SK-N-SH treated with all-trans-retinoic acid at 6 μM for 48 hours (cell line): Measurements from ENCODE around the gene CLSTN2.

Source experiments
- ATAC-seq: fragments of 200-7000 bp; cut with Tn5 transposase; 3 replicates; pipeline ENCODE4 v1.9.1; 2020; ENCODE audit warnings: mild to moderate bottlenecking, moderate library complexity
- ARNTL ChIP-seq: fragments of 450-650 bp; formaldehyde crosslinking; IDR thresholded peaks from 2 replicates; pipeline ENCODE4 v1.5.0; 2020; ENCODE audit warnings: low read depth, mild to moderate bottlenecking, moderate library complexity, borderline replicate concordance
- CSDC2 ChIP-seq: fragments of 250-450 bp; sonication (Bioruptor Pico); IDR thresholded peaks from 2 replicates; pipeline ENCODE4 v1.5.0; 2020; ENCODE audit warnings: mild to moderate bottlenecking, moderate library complexity
- GLIS3 ChIP-seq: fragments of 250-450 bp; sonication (Bioruptor Pico); IDR thresholded peaks from 2 replicates; pipeline ENCODE4 v1.5.0; 2020; ENCODE audit warnings: mild to moderate bottlenecking, moderate library complexity
- ISL1 ChIP-seq: fragments of 250-450 bp; sonication (Bioruptor Pico); IDR thresholded peaks from 2 replicates; pipeline ENCODE4 v2.1.2; 2022; ENCODE audit warnings: mild to moderate bottlenecking, moderate library complexity
- PATZ1 ChIP-seq: fragments of 250-450 bp; sonication (Bioruptor Pico); IDR thresholded peaks from 2 replicates; pipeline ENCODE4 v1.8.0; 2020; ENCODE audit warnings: mild to moderate bottlenecking, moderate library complexity, borderline replicate concordance
- PPARA ChIP-seq: fragments of 250-450 bp; sonication (Bioruptor Pico); IDR thresholded peaks from 2 replicates; pipeline ENCODE4 v1.5.0; 2020; ENCODE audit warnings: mild to moderate bottlenecking, borderline replicate concordance
- RARB ChIP-seq: fragments of 250-450 bp; sonication (Bioruptor Pico); IDR thresholded peaks from 2 replicates; pipeline ENCODE4 v1.8.0; 2021; ENCODE audit warnings: mild to moderate bottlenecking, moderate library complexity
- SNAI2 ChIP-seq: fragments of 250-450 bp; sonication (Bioruptor Pico); IDR thresholded peaks from 2 replicates; pipeline ENCODE4 v1.5.0; 2020; ENCODE audit warnings: mild to moderate bottlenecking, moderate library complexity
- TCF4 ChIP-seq: fragments of 250-450 bp; sonication (Bioruptor Pico); IDR thresholded peaks from 2 replicates; pipeline ENCODE4 v1.8.0; 2021; ENCODE audit warnings: mild to moderate bottlenecking, moderate library complexity, borderline replicate concordance
- TOX ChIP-seq: fragments of 250-450 bp; sonication (Bioruptor Pico); IDR thresholded peaks from 2 replicates; pipeline ENCODE4 v1.8.0; 2021; ENCODE audit warnings: mild to moderate bottlenecking, moderate library complexity, borderline replicate concordance
- TSHZ2 ChIP-seq: fragments of 250-450 bp; sonication (Bioruptor Pico); IDR thresholded peaks from 2 replicates; pipeline ENCODE4 v1.5.0; 2020; ENCODE audit warnings: mild to moderate bottlenecking, moderate library complexity
- ZC3H10 ChIP-seq: fragments of 250-450 bp; sonication (Bioruptor Pico); IDR thresholded peaks from 2 replicates; pipeline ENCODE4 v1.5.1; 2021; ENCODE audit warnings: mild to moderate bottlenecking, moderate library complexity
- ZFP3 ChIP-seq: fragments of 250-450 bp; sonication (Bioruptor Pico); IDR thresholded peaks from 2 replicates; pipeline ENCODE4 v1.5.0; 2020; ENCODE audit warnings: mild to moderate bottlenecking, moderate library complexity
- ZFP30 ChIP-seq: fragments of 450-650 bp; formaldehyde crosslinking; IDR thresholded peaks from 2 replicates; pipeline ENCODE4 v1.5.0; 2022; ENCODE audit warnings: mild to moderate bottlenecking, moderate library complexity
- ZNF565 ChIP-seq: fragments of 450-650 bp; formaldehyde crosslinking; conservative IDR thresholded peaks from 2 replicates; pipeline ENCODE4 v1.5.0; 2020; ENCODE audit warnings: low read depth, mild to moderate bottlenecking, moderate library complexity
- ZNF70 ChIP-seq: fragments of 450-650 bp; formaldehyde crosslinking; IDR thresholded peaks from 2 replicates; pipeline ENCODE4 v1.5.0; 2020; ENCODE audit warnings: mild to moderate bottlenecking, moderate library complexity
- ZNF8 ChIP-seq: fragments of 450-650 bp; formaldehyde crosslinking; IDR thresholded peaks from 2 replicates; pipeline ENCODE4 v1.5.0; 2020; ENCODE audit warnings: mild to moderate bottlenecking, moderate library complexity
- TF ChIP-seq, protein P1 (sequence below): fragments of 250-450 bp; sonication (Bioruptor Pico); IDR thresholded peaks from 2 replicates; pipeline ENCODE4 v1.5.1; 2020; ENCODE audit warnings: low read depth, mild to moderate bottlenecking, moderate library complexity

The CLSTN2 gene

DNA sequence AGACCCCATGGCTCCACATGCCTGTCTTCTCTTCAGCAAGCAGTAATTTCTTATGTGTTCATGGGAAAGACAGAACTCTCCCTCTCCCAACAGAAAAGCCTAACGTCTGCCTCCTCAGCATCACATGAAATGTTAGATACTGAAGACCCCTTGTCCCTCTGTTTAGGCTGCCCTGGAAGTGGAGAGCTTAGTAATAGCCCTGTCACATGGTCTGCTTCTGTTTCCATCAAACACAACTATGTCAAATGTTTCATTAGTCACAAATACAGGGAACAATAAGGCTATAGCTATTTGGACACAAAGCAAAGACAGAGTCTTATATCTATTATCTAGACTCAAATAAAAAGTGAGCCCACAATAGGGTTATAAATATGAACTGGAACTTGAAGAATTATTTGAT is 552.6 kb downstream of the CLSTN2 start:
- TF ChIP-seq, protein P1, sequence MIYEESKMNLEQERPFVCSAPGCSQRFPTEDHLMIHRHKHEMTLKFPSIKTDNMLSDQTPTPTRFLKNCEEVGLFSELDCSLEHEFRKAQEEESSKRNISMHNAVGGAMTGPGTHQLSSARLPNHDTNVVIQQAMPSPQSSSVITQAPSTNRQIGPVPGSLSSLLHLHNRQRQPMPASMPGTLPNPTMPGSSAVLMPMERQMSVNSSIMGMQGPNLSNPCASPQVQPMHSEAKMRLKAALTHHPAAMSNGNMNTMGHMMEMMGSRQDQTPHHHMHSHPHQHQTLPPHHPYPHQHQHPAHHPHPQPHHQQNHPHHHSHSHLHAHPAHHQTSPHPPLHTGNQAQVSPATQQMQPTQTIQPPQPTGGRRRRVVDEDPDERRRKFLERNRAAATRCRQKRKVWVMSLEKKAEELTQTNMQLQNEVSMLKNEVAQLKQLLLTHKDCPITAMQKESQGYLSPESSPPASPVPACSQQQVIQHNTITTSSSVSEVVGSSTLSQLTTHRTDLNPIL (CRISPR knock-in tag) = no peak
- ATAC-seq = no peak

- TF ChIP-seq GLIS3 (CRISPR knock-in tag) (no peak), ZNF565 (CRISPR knock-in tag) (no peak), CSDC2 (CRISPR knock-in tag) (no peak), TCF4 (no peak), ARNTL (no peak), ZFP3 (no peak), ISL1 (CRISPR knock-in tag) (no peak), ZFP30 (CRISPR knock-in tag) (no peak), RARB (CRISPR knock-in tag) (no peak), SNAI2 (CRISPR knock-in tag) (no peak), ZNF70 (CRISPR knock-in tag) (no peak), PPARA (CRISPR knock-in tag) (no peak), ZC3H10 (CRISPR knock-in tag) (no peak), TOX (CRISPR knock-in tag) (no peak), TSHZ2 (CRISPR knock-in tag) (no peak), PATZ1 (CRISPR knock-in tag) (no peak)
- TF ChIP-seq, protein P1 (CRISPR knock-in tag) = no peak
- no peak for ATAC-seq
Measured at GRCh38 chr3:140493271-140493670, 558.3 kb downstream of the CLSTN2 start.

GRCh38 chr3:140494970-140495369 is 560.0 kb downstream of the CLSTN2 start:
- TF ChIP-seq ZC3H10 (CRISPR knock-in tag) (no peak), ZNF8 (CRISPR knock-in tag) (no peak)
- no peak for ATAC-seq

- no peak for TF ChIP-seq ZC3H10 (CRISPR knock-in tag)
- TF ChIP-seq ZFP30 (CRISPR knock-in tag) = no peak
- TF ChIP-seq TSHZ2 (CRISPR knock-in tag) = no peak
- no peak for TF ChIP-seq ISL1 (CRISPR knock-in tag)
- TF ChIP-seq TCF4 = no peak
- no peak for TF ChIP-seq ZNF565 (CRISPR knock-in tag)
- TF ChIP-seq, protein P1 (CRISPR knock-in tag) = no peak
- TF ChIP-seq PATZ1 (CRISPR knock-in tag) = no peak
- ATAC-seq = no peak
Measured at GRCh38 chr3:140497331-140497730, 562.3 kb downstream of the CLSTN2 start.
